Upper lobe of left lung (tissue), 4 donors: ENCODE data around the gene CMSS1.

Experiments
- EP300 ChIP-seq, 4 donors: sonication (generic); formaldehyde crosslinking; IDR thresholded peaks; one replicate each; pipeline ENCODE4 v1.5.1; 2017; ENCODE audit warnings: antibody characterized with exemption in 4 of 4, control low read depth in 2 of 4
- TF ChIP-seq, protein P1 (sequence below), 6 experiments: fragments of 450-650 bp in 4 of 6; fragments of 200-600 bp in 2 of 6; sonication (generic) in 2 of 6; IDR thresholded peaks; one replicate each; pipeline ENCODE4 v1.5.1; 2016 to 2019; ENCODE audit warnings: antibody characterized with exemption in 6 of 6

- TF ChIP-seq EP300 (IDR thresholded peaks at IDR 0.05) = no peak
- TF ChIP-seq, protein P1, sequence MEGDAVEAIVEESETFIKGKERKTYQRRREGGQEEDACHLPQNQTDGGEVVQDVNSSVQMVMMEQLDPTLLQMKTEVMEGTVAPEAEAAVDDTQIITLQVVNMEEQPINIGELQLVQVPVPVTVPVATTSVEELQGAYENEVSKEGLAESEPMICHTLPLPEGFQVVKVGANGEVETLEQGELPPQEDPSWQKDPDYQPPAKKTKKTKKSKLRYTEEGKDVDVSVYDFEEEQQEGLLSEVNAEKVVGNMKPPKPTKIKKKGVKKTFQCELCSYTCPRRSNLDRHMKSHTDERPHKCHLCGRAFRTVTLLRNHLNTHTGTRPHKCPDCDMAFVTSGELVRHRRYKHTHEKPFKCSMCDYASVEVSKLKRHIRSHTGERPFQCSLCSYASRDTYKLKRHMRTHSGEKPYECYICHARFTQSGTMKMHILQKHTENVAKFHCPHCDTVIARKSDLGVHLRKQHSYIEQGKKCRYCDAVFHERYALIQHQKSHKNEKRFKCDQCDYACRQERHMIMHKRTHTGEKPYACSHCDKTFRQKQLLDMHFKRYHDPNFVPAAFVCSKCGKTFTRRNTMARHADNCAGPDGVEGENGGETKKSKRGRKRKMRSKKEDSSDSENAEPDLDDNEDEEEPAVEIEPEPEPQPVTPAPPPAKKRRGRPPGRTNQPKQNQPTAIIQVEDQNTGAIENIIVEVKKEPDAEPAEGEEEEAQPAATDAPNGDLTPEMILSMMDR (IDR thresholded peaks at IDR 0.05) = no peak
Observed at GRCh38 chr3:99895703-99896441, 78.2 kb downstream of the CMSS1 start.
